Stimulated activated naive CD8-positive, alpha-beta T cell treated with anti-CD3 and anti-CD28 coated beads, Interleukin-15, amount 100 ng/mL, for 72 hours (primary cell): Measurements from ENCODE around the gene GRWD1.
A peak's percentile ranks its signal among the peaks of the same experiment; 100 is the strongest.

Experiments used
- ATAC-seq: fragments of 150-1000 bp; cut with Tn5 transposase; 2 replicates; pipeline ENCODE4 v1.10.0; 2021; ENCODE audit warnings: mild to moderate bottlenecking, moderate library complexity
- DNase-seq, 2 donors: peaks; one replicate each; pipeline ENCODE4 v3.0.0; 2021 to 2022
- H3K27ac Mint-ChIP-seq, 2 donors: one replicate each; pipeline ENCODE4 v1.8.0; 2022; ENCODE audit warnings: mild to moderate bottlenecking in 2 of 2, mixed read lengths in 2 of 2, moderate library complexity in 2 of 2
- H3K27me3 Mint-ChIP-seq: one replicate; pipeline ENCODE4 v1.8.0; 2022; ENCODE audit warnings: mixed read lengths
- H3K4me1 Mint-ChIP-seq: one replicate; pipeline ENCODE4 v1.8.0; 2022; ENCODE audit warnings: mild to moderate bottlenecking, mixed read lengths
- H3K4me3 Mint-ChIP-seq, 2 donors: one replicate each; pipeline ENCODE4 v1.8.0; 2022; ENCODE audit warnings: mild to moderate bottlenecking in 2 of 2, mixed read lengths in 2 of 2, moderate library complexity in 1 of 2
- H3K9me3 Mint-ChIP-seq, 2 donors: one replicate each; pipeline ENCODE4 v1.8.0; 2022; ENCODE audit warnings: mixed read lengths in 2 of 2

Gene GRWD1

DNA sequence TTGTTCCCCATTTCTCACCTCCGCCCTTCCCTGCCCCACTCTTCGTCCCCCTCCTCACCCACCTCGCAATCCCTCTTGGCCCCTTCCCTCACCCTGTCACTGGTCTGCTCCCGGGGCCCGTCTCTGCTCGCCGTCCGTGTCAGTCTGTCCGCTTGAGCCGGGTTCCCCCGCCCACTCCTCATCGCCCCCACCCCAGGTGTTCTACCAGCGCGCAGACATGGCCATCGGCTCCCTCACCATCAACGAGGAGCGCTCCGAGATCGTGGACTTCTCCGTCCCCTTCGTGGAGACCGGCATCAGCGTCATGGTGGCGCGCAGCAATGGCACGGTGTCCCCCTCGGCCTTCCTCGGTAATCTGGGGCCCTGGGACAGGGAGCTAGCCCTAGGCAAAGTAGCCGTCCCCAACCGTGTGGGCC, 30.0 kb upstream of the GRWD1 start:
- Mint-ChIP-seq H3K4me1 (peaks cover 47% of the 10 kb centered on the region), H3K4me3 (peak overlapping the region; percentile 77 to 83), H3K9me3 (no peaks in the 10 kb centered on the region), H3K27ac (no peak overlapping the region), H3K27me3 (peaks cover 53% of the 10 kb centered on the region)
- ATAC-seq (no peak), DNase-seq (no peak)

DNA sequence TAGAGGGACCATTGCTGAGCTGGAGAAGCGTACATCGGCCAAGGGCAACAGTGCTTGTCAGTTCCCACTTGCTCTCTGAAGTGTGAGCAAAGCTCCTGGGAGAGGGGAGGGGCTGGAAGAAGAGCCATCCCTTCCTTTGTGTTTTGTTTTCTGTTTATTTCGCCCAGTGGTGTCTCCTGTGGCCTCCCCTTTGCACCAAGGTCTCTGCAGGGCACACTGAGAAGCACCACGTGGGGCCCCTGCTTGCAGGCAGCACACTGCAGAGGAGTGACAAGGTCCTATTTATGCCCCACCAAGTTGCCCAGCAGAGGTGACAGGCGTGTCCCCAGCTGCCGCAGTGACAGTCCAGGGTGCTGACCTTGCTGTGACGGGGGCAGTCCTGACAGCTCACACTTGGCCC, 28.4 kb upstream of the GRWD1 start:
- H3K4me1 Mint-ChIP-seq, result peaks cover 47% of the 10 kb centered on the region
- no peak for DNase-seq
- peaks cover 53% of the 10 kb centered on the region for H3K27me3 Mint-ChIP-seq
- H3K27ac Mint-ChIP-seq, result no peak overlapping the region
- H3K4me3 Mint-ChIP-seq, result no peak overlapping the region
- no peaks in the 10 kb centered on the region for H3K9me3 Mint-ChIP-seq
- no peak for ATAC-seq

DNA sequence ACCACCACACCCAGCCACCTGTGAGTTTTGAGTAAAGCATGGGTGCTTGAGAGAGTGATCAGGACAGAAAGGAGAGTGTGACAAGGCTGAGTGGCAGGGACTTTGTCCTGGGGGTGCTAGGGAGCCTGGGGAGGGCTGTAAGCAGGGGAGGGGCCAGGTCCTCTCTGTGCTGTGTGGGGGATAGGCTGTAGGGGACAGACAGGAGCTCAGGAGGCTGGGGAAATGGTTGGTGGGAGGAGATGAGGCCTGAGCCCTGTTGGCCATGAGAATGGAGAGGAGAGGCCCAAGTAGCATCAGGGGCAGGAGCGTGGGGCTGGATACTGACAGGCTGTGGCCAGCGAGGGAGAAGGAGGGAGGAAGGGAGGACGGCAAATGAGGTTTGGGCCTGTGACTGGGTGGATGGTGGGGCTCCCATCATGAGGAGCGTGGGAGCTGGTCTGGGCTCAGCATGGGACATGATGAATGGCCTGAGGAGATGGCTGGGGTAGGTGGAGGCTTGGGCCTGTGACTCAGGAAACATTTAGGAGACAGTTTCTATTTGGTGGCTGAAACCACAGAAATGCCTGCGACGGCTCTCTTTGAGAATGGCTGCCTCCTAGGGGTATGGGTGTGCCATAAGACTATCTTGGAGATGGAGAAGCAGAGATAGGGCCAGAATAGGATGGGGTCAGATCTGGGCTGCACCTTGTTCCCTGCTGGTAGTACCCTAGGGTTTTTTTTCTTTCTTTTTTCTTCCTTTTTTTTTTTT, 27.3 kb upstream of the GRWD1 start:
- DNase-seq, result peak in 1 of 2 donors; percentile 43
- H3K9me3 Mint-ChIP-seq, result no peaks in the 10 kb centered on the region
- peak overlapping the region; percentile 75 to 86 for H3K4me3 Mint-ChIP-seq
- H3K27me3 Mint-ChIP-seq, result peaks cover 50% of the 10 kb centered on the region
- ATAC-seq, result peak; percentile 58
- H3K27ac Mint-ChIP-seq, result peak overlapping the region; percentile 90 to 93
- H3K4me1 Mint-ChIP-seq, result peaks cover 45% of the 10 kb centered on the region

DNA sequence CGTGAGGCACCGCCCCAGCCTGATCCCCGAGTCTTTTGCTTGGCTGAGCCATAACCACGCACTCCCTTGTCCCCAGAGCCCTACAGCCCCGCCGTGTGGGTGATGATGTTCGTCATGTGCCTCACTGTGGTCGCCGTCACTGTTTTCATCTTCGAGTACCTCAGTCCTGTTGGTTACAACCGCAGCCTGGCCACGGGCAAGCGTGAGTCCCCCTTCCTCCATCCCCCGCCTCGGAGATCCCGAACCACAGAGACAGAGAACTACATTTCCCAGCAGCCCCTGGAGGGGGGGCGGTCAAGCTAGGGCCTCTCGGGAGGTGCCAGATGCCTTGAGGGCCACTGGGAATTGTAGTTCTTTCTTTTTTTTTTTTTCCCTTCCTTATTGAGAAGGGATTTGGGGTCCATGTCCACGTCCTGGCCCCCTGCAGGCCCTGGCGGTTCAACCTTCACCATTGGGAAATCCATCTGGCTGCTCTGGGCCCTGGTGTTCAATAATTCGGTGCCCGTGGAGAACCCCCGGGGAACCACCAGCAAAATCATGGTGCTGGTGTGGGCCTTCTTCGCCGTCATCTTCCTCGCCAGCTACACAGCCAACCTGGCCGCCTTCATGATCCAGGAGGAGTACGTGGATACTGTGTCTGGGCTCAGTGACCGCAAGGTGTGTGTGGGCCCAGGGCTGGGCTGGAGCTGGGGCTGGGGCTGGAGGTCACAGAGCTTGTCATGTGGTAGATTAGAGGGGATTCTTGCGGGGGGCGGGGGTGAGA, 26.4 kb upstream of the GRWD1 start:
- DNase-seq (peak; percentile 78 to 89), ATAC-seq (peak; percentile 92)
- H3K27ac Mint-ChIP-seq, result peak overlapping the region; percentile 90 to 93
- no peaks in the 10 kb centered on the region for H3K9me3 Mint-ChIP-seq
- peak overlapping the region; percentile 75 to 86 for H3K4me3 Mint-ChIP-seq
- H3K4me1 Mint-ChIP-seq, result peaks cover 37% of the 10 kb centered on the region
- H3K27me3 Mint-ChIP-seq, result peaks cover 42% of the 10 kb centered on the region

DNA sequence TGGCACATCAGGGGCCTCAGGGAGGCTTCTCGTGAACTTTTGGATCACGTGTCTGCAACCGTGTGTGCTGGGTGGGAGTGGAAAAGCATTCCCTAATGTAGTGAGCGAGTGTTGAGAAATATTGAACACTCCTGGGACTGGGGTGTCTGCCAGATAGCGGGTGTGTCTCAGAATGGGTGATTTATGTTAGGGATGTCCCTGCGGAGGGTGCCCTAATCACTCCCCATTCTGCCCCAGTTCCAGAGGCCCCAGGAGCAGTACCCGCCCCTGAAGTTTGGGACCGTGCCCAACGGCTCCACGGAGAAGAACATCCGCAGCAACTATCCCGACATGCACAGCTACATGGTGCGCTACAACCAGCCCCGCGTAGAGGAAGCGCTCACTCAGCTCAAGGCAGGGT, 24.2 kb upstream of the GRWD1 start:
- ATAC-seq (no peak), DNase-seq (no peak)
- H3K27ac Mint-ChIP-seq, result no peak overlapping the region
- H3K4me3 Mint-ChIP-seq, result no peak overlapping the region
- H3K9me3 Mint-ChIP-seq, result no peaks in the 10 kb centered on the region
- H3K4me1 Mint-ChIP-seq, result peaks cover 27% of the 10 kb centered on the region
- peaks cover 24% of the 10 kb centered on the region for H3K27me3 Mint-ChIP-seq

DNA sequence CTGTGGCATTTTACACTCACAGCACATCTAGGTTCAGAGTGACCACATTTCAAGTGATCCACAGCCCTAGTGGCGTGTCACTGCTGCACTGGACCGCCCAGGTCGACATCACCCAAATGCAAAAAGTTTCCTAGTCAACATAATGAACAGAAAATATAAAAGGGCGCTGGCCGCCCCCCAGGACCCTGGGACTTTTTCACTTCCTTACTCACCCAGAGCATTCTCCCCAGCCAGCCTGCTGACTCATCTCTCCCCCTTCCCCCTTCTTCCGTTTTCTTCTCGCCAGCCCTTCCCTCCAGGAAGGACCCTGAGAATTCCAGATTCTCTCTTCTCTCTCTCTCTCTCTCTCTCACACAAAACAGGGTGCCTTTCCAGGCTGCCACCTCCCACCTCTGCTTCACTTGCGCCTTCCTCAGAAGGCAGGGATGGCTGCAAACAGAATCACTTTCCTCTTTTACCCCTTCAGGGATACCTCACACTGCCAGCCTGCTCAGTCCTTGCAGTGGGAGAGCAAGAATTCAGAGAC, 21.0 kb upstream of the GRWD1 start:
- peak overlapping the region in 1 of 2 donors; percentile 80 for H3K27ac Mint-ChIP-seq
- H3K9me3 Mint-ChIP-seq, result no peaks in the 10 kb centered on the region
- H3K27me3 Mint-ChIP-seq, result no peaks in the 10 kb centered on the region
- DNase-seq (no peak), ATAC-seq (no peak)
- H3K4me3 Mint-ChIP-seq, result peak overlapping the region; percentile 17 to 60
- peaks cover 9% of the 10 kb centered on the region for H3K4me1 Mint-ChIP-seq

DNA sequence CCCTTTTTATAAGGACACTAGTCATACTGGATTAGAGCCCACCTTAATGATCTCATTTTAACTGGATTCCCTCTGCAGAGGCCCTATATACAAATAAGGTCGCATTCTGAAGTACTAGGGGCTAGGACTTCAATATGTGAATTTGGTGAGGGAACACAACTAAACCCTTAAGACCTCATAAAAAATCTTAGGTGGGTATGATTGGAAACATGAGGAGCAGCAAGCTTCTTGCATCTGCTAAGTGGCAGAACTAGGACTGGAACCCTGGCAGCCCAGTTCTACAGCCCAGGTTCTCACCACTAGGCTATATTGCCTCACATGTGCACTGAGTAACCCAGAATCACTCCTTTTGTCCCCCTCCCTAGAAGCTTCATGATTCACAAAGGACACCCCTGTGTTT, 17.1 kb upstream of the GRWD1 start:
- no peaks in the 10 kb centered on the region for H3K27me3 Mint-ChIP-seq
- H3K4me1 Mint-ChIP-seq, result peaks cover 9% of the 10 kb centered on the region
- DNase-seq (no peak), ATAC-seq (no peak)
- no peaks in the 10 kb centered on the region for H3K9me3 Mint-ChIP-seq
- H3K4me3 Mint-ChIP-seq, result no peak overlapping the region
- peak overlapping the region in 1 of 2 donors; percentile 33 for H3K27ac Mint-ChIP-seq

DNA sequence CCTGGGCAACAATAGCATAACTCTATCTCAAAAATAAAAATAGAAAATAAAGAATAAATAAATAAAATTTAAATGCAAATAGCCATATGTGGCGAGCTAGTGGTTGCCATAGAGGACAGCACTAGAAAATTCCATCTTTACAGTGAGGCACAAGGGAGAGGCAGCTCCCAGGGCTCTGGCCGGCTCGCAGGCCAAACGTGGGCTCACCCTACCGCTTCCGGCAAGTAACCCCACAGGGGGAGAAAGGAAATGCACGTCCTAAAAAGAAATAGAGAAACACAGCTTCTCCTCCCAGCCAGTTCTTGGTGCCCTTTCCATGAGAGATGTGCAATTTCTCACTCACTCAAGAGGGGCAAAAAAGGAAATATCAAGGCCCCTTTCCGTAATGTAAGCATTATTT, 12.4 kb upstream of the GRWD1 start:
- H3K27ac Mint-ChIP-seq, result no peak overlapping the region
- no peaks in the 10 kb centered on the region for H3K9me3 Mint-ChIP-seq
- peaks cover 17% of the 10 kb centered on the region for H3K27me3 Mint-ChIP-seq
- ATAC-seq (no peak), DNase-seq (no peak)
- no peaks in the 10 kb centered on the region for H3K4me1 Mint-ChIP-seq
- no peak overlapping the region for H3K4me3 Mint-ChIP-seq

DNA sequence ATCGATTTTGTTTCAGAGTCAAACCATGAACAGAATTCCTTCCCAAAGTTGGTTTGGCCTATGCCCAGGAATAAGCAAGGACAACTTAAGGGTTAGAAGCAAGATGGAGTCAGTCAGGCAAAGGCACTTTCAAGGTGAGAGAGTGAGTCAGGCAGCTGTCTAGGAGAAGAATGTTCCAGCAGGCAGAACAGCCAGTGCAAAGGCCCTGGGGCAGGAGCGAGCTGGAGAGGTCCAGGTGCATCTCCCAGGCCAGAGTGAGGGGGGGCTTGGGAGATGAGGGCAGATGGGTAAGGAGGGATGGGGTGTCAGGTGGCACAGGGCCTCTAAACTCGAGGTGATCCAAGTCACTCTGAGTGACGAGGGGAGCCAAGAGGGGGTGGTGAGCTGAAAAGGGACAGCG, 9.2 kb upstream of the GRWD1 start:
- no peak for DNase-seq
- no peaks in the 10 kb centered on the region for H3K9me3 Mint-ChIP-seq
- no peak for ATAC-seq
- no peak overlapping the region for H3K27ac Mint-ChIP-seq
- peaks cover 27% of the 10 kb centered on the region for H3K27me3 Mint-ChIP-seq
- no peak overlapping the region for H3K4me3 Mint-ChIP-seq
- no peaks in the 10 kb centered on the region for H3K4me1 Mint-ChIP-seq

DNA sequence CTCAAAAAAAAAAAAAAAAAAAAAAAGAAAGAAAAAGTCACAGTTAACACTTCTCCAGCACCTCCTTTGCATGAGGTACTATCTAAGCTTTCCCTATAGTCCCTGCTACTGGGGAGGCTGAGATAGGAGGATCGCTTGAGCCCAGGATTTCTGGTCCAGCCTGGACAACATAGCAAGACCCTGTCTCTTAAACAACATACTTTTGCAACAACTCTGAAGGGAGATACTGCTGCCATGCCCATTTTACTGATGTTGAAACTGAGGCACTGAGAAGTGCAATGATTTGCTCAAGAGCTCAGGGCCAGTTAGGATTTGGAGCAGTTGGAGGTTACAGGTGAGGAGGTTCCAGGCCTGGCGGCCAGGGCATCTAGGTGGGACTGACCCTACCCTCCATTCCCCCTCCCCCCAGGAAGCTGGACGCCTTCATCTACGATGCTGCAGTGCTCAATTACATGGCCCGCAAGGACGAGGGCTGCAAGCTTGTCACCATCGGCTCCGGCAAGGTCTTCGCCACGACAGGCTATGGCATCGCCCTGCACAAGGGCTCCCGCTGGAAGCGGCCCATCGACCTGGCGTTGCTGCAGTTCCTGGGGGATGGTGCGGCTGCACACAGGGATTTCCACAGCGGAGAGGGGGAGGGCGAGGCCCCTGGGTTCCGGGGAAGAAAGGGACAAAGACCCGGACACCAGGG, 4.3 kb upstream of the GRWD1 start:
- no peak for DNase-seq
- Mint-ChIP-seq H3K27me3 (peaks cover 38% of the 10 kb centered on the region), H3K9me3 (no peaks in the 10 kb centered on the region), H3K27ac (no peak overlapping the region), H3K4me3 (peak overlapping the region in 1 of 2 donors; percentile 49), H3K4me1 (peaks cover 31% of the 10 kb centered on the region)
- no peak for ATAC-seq

DNA sequence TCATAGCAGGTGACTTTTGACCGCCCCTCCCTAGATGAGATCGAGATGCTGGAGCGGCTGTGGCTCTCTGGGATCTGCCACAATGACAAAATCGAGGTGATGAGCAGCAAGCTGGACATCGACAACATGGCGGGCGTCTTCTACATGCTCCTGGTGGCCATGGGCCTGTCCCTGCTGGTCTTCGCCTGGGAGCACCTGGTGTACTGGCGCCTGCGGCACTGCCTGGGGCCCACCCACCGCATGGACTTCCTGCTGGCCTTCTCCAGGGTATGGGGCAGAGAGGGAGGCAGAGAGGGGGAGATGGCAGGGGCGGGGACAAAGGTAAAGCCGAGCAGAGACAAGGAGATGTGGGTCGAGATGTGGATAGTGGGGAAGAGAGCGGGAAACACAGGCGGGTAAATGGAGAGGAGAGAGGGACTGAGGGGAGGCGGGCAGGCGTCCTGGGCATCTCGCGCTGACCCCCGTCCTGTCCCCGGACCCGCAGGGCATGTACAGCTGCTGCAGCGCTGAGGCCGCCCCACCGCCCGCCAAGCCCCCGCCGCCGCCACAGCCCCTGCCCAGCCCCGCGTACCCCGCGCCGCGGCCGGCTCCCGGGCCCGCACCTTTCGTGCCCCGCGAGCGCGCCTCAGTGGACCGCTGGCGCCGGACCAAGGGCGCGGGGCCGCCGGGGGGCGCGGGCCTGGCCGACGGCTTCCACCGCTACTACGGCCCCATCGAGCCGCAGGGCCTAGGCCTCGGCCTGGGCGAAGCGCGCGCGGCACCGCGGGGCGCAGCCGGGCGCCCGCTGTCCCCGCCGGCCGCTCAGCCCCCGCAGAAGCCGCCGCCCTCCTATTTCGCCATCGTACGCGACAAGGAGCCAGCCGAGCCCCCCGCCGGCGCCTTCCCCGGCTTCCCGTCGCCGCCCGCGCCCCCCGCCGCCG, 3.4 kb upstream of the GRWD1 start:
- Mint-ChIP-seq H3K4me1 (peaks cover 39% of the 10 kb centered on the region), H3K27me3 (peaks cover 33% of the 10 kb centered on the region), H3K4me3 (peak overlapping the region in 1 of 2 donors; percentile 49), H3K9me3 (no peaks in the 10 kb centered on the region), H3K27ac (no peak overlapping the region)
- DNase-seq (no peak), ATAC-seq (no peak)

DNA sequence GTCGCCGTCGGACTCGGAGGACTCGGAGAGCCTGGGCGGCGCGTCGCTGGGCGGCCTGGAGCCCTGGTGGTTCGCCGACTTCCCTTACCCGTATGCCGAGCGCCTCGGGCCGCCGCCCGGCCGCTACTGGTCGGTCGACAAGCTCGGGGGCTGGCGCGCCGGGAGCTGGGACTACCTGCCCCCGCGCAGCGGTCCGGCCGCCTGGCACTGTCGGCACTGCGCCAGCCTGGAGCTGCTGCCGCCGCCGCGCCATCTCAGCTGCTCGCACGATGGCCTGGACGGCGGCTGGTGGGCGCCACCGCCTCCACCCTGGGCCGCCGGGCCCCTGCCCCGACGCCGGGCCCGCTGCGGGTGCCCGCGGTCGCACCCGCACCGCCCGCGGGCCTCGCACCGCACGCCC, 2.5 kb upstream of the GRWD1 start:
- peaks cover 48% of the 10 kb centered on the region for H3K4me1 Mint-ChIP-seq
- H3K4me3 Mint-ChIP-seq, result no peak overlapping the region
- no peaks in the 10 kb centered on the region for H3K9me3 Mint-ChIP-seq
- no peak overlapping the region for H3K27ac Mint-ChIP-seq
- H3K27me3 Mint-ChIP-seq, result peaks cover 33% of the 10 kb centered on the region
- ATAC-seq (no peak), DNase-seq (no peak)

DNA sequence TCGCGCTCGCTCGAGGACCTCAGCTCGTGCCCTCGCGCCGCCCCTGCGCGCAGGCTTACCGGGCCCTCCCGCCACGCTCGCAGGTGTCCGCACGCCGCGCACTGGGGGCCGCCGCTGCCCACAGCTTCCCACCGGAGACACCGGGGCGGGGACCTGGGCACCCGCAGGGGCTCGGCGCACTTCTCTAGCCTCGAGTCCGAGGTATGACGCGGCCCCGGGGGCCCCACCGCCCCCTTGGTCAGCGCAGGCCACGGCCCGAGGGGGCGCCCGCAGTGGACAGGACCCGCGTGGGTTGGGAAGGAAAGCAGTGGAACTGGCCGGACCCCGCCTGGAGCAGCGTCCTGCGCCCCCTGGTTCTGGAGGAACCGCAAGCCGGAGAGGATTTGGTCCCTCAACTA, 2.1 kb upstream of the GRWD1 start:
- no peak for ATAC-seq
- DNase-seq, result no peak
- H3K4me1 Mint-ChIP-seq, result peaks cover 53% of the 10 kb centered on the region
- H3K27me3 Mint-ChIP-seq, result peaks cover 33% of the 10 kb centered on the region
- peak overlapping the region in 1 of 2 donors; percentile 98 for H3K4me3 Mint-ChIP-seq
- no peaks in the 10 kb centered on the region for H3K9me3 Mint-ChIP-seq
- no peak overlapping the region for H3K27ac Mint-ChIP-seq

DNA sequence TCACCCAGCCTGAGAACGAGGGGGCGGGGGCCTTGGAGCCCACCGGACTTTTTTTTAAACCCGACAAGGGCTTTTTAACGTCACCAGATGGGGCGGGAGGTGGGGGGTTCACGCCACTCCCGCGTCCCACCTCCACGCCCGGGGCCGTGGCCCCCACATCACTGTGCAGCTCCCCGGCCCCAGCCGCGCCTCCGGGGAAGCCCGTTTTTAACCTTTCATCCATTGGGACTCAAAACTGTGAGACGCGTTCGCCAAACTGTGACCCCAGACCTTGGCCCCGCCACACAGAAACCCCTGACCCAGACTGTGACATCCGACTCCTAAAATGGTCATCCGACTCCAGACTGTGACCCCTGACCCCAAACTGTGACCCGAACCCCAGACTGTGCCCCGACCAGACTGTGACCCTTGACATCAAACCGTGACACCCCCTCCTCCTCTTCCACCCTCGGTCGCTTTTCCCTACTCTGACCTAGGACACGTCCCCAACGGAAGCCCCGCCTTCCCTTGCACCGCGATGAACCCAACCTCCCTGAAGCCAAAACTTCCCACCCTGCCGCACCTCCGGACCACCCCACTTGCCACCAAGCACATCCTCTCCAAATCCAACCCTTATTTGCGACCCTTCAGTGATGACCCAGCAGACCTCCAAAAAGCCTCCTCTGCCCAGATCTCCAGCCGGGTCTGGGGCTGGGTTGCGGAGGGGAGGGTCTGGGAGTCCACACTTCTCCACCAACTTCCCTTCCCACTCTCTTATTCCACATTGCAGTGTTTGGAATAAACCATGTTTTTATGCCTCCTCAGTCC, 1.5 kb upstream of the GRWD1 start:
- Mint-ChIP-seq H3K27ac (peak overlapping the region; percentile 1 to 81), H3K9me3 (no peaks in the 10 kb centered on the region), H3K4me1 (peaks cover 55% of the 10 kb centered on the region), H3K4me3 (peak overlapping the region; percentile 82 to 98), H3K27me3 (peaks cover 33% of the 10 kb centered on the region)
- ATAC-seq, result no peak
- no peak for DNase-seq
